Right lobe of liver (tissue), 6 donors: ENCODE data around the gene MCUB. TPM values are rescaled to one million over a fixed set of nuclear protein-coding genes. Genes with fewer than 3 reads are reported as not detected.

ENCODE experiments used
- ATAC-seq, 4 donors: fragments of 200-7000 bp; cut with Tn5 transposase; one replicate each; pipeline ENCODE4 v1.9.1; 2020; ENCODE audit warnings: mild to moderate bottlenecking in 4 of 4, moderate library complexity in 4 of 4
- DNase-seq, 3 donors: peaks; one replicate each; pipeline ENCODE4 v3.0.0-alpha.2; 2020
- H3K27ac ChIP-seq, 3 donors: fragments of 200-600 bp; one replicate each; pipeline ENCODE4 v1.8.0; 2022
- H3K27me3 ChIP-seq, 2 donors: fragments of 200-600 bp; one replicate each; pipeline ENCODE4 v1.8.0; 2022
- H3K36me3 ChIP-seq, 4 donors: fragments of 200-600 bp; sonication (generic) in 1 of 4; one replicate each; pipeline versions ENCODE4 v1.5.1 to v1.8.0; 2017 to 2022; ENCODE audit warnings: control low read depth in 1 of 4
- H3K4me1 ChIP-seq, 4 donors: fragments of 200-600 bp; sonication (generic) in 1 of 4; one replicate each; pipeline versions ENCODE4 v1.5.1 to v1.8.0; 2017 to 2022; ENCODE audit warnings: control low read depth in 1 of 4
- H3K4me3 ChIP-seq, 3 donors: fragments of 200-600 bp; one replicate each; pipeline ENCODE4 v1.8.0; 2022
- H3K9me3 ChIP-seq, 4 donors: fragments of 200-600 bp; sonication (generic) in 1 of 4; one replicate each; pipeline versions ENCODE4 v1.5.1 to v1.8.0; 2017 to 2022; ENCODE audit warnings: control low read depth in 1 of 4
- POLR2A ChIP-seq: fragments of 450-650 bp; IDR thresholded peaks from one replicate; pipeline ENCODE4 v1.6.1; 2017; ENCODE audit warnings: antibody characterized with exemption, mild to moderate bottlenecking
- WGBS: methylation state at CpG from one replicate; pipeline ENCODE4 v1.1.6; 2018; ENCODE audit warnings: low coverage, low lambda C conversion rate; ENCODE audit not compliant: insufficient coverage; ENCODE audit errors: missing lambda C conversion rate; 5-methylcytosine and 5-hydroxymethylcytosine counted together
- intact Hi-C, 2 donors: fragments of 100-400 bp; cut with DNase I; formaldehyde crosslinking; loops; one replicate each; pipeline versions ENCODE4 v1.11.2 to v1.14.1; 2022
- total RNA-seq, 6 experiments: library from RNA; depleted of rRNA in 2 of 6; stranded (reverse); fragments of >200 nt in 2 of 6; fragmentation: NEBNext Ultra II Directional in 3 of 6; extraction: Animal tissue kit (Norgen Biotek cat#: 25700) in 3 of 6; gene quantifications; one replicate each; pipeline versions ENCODE4 v1.1.0 to v1.2.4, GENCODE V29; 2016 to 2023
- TF ChIP-seq, protein P1 (sequence below), 4 donors: fragments of 200-600 bp in 3 of 4; fragments of 450-650 bp in 1 of 4; IDR thresholded peaks; one replicate each; pipeline versions ENCODE4 v1.5.1 to v1.8.0; 2016 to 2022; ENCODE audit warnings: antibody characterized with exemption in 4 of 4, mild to moderate bottlenecking in 2 of 4
- donor health status: DM: no; HTN: yes; CAD: no.
- donor health status: DM: no; HTN: no; CAD: no.
- donor health status: DM: no; HTN: no; CAD: no.
- donor health status: DM: no; HTN: yes; CAD: no.
- donor health status: DM: no; HTN: yes; CAD: no.

Gene MCUB
- total RNA-seq, 6 experiments from 2014 or later = 0.66 to 2.7 (median 1.3) TPM

DNA sequence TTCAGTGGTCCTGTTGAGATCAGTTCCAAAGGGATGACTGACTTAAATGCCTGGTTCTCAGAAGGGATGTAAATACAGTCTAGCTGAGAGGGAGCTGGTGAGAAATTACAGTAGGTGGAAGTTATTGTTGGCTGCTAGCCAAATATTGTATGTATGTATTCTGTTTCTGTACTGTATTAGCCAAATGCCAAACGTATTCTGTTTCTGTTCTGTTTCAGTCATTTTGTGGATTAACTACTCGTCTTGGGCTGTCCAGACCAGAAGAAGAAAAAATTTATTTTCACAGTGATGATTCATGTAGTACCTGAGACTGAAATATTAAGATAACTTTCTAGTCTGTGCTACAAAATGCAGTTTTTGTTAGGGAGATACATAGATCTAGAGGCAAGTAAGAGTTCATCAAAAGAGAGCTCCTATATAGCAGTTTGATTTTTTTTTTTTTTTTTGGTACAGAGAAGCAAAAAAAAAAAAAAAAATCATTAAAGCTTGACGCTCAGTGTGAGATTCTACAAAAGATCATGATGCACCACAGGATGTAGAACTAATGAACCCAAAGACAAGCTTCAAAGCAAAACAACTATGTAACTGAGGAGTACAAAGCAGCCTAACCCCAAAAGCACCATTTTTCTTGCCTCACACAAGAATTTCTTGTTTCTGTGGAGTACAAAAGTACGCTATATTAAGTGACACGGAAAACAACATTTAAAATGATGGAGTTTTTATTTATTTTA is 88.4 kb downstream of the MCUB start:
- no peak overlapping the region for H3K4me3 ChIP-seq
- no peaks in the 10 kb centered on the region for H3K36me3 ChIP-seq
- ATAC-seq (no peak), DNase-seq (no peak)
- no peaks in the 10 kb centered on the region for H3K4me1 ChIP-seq
- 54% methylated on average over 5 of the region's 5 CpGs for WGBS
- no peaks in the 10 kb centered on the region for H3K27me3 ChIP-seq
- no peak overlapping the region for H3K27ac ChIP-seq
- H3K9me3 ChIP-seq = no peaks in the 10 kb centered on the region
- TF ChIP-seq POLR2A = no peak
- TF ChIP-seq, protein P1, sequence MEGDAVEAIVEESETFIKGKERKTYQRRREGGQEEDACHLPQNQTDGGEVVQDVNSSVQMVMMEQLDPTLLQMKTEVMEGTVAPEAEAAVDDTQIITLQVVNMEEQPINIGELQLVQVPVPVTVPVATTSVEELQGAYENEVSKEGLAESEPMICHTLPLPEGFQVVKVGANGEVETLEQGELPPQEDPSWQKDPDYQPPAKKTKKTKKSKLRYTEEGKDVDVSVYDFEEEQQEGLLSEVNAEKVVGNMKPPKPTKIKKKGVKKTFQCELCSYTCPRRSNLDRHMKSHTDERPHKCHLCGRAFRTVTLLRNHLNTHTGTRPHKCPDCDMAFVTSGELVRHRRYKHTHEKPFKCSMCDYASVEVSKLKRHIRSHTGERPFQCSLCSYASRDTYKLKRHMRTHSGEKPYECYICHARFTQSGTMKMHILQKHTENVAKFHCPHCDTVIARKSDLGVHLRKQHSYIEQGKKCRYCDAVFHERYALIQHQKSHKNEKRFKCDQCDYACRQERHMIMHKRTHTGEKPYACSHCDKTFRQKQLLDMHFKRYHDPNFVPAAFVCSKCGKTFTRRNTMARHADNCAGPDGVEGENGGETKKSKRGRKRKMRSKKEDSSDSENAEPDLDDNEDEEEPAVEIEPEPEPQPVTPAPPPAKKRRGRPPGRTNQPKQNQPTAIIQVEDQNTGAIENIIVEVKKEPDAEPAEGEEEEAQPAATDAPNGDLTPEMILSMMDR (IDR thresholded peaks at IDR 0.05) = no peak
- intact Hi-C loops = no loop called here

DNA sequence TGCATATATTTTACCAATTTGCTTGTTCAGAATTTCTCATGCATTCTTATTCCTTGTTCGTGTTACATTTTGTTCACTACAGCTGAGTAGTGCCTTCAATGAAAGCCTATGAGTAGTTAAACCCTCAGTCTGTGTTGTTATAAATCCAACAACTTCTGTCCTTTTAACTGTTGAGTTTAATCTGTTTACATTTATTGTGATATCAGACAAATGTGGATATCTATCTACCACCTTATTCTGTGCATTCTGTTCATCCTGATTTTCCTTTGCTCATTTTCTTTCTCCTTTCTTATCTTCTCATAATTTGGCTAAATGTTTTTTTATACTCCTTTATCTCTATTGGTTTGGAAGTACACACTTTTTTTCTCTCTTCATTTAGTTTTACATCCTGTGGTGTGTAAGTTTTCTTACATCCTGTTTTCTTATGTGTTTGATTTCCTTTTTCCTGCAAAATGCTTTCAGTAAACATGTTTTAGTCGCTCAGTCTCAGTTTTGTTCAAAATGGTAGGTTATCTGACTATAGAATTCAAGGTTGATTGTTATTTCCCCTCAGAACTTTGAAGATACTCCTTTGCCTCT is 89.0 kb downstream of the MCUB start:
- Histone ChIP-seq H3K4me3 (no peak overlapping the region), H3K27me3 (no peaks in the 10 kb centered on the region), H3K9me3 (no peaks in the 10 kb centered on the region), H3K27ac (no peak overlapping the region), H3K4me1 (no peaks in the 10 kb centered on the region), H3K36me3 (no peaks in the 10 kb centered on the region)
- WGBS = 54% methylated on average over 2 of the region's 2 CpGs
- TF ChIP-seq POLR2A = no peak
- TF ChIP-seq, protein P1 (IDR thresholded peaks at IDR 0.05) = no peak
- intact Hi-C loops = no loop called here
- no peak for ATAC-seq
- no peak for DNase-seq

DNA sequence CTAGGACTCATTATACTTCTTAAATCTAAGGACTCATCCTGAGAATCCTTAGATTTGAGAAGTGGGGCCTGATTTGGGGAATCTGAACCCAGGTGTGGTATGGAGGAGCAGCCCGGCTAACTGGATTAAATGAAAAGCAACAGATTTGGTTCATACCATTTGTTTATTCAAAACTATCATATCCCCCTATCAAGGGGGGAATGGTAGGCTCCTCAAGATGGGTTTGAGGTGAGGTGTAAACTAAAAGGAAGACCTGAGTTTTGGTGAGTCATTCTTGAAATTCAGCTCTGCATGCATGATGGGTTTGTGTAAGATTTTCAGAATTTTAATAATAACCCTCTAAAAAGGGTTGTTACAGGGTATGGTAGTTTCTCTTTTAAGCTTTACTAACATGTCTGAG is 89.8 kb downstream of the MCUB start:
- DNase-seq (no peak), ATAC-seq (no peak)
- no peak overlapping the region for H3K27ac ChIP-seq
- no peaks in the 10 kb centered on the region for H3K36me3 ChIP-seq
- intact Hi-C loops = loop anchor here in 1 of 2 donors (10.0 kb wide), 1 partner anchor 225 kb away; no protein-coding TSS in a partner anchor
- no peak overlapping the region for H3K4me3 ChIP-seq
- WGBS = 80% methylated on average over 1 of the region's 1 CpG
- H3K27me3 ChIP-seq = no peaks in the 10 kb centered on the region
- H3K9me3 ChIP-seq = no peaks in the 10 kb centered on the region
- no peaks in the 10 kb centered on the region for H3K4me1 ChIP-seq
- TF ChIP-seq, protein P1 (IDR thresholded peaks at IDR 0.05) = no peak
- no peak for TF ChIP-seq POLR2A

DNA sequence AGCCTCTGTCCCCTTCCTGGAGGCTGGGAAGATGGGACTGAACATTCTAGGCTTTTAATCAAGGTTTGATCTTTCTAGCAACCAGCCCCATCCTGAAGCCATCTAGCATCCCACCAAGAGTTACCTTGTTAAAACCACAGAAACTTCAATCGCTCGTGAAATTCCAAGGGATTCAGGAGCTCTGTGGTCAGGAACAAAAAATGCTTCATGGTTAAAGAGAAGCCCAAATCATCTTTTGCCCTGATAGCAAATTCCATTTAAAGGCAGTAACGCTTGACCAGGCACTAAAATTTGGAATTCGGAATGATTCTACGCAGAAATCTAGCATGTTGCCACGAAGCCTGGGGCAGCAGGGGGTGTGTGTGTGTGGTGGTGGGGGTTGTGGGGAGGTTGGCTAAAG is 95.3 kb downstream of the MCUB start:
- no peak for ATAC-seq
- WGBS = 73% methylated on average over 5 of the region's 6 CpGs
- TF ChIP-seq, protein P1 (IDR thresholded peaks at IDR 0.05) = no peak
- no peak for TF ChIP-seq POLR2A
- no peaks in the 10 kb centered on the region for H3K36me3 ChIP-seq
- H3K27me3 ChIP-seq = no peaks in the 10 kb centered on the region
- intact Hi-C loops = loop anchor here (5.0 to 10.0 kb wide), 2 partner anchors 228 to 231 kb away; no protein-coding TSS in a partner anchor
- no peak for DNase-seq
- H3K4me1 ChIP-seq = no peaks in the 10 kb centered on the region
- no peak overlapping the region for H3K4me3 ChIP-seq
- no peaks in the 10 kb centered on the region for H3K9me3 ChIP-seq
- H3K27ac ChIP-seq = no peak overlapping the region
